A549 (cell line): ENCODE results near the gene PLA2G7.

Experiments used
- CEBPB ChIP-seq, 2 experiments: fragments of >200 bp in 1 of 2; sonication (Bioruptor Twin) in 1 of 2; formaldehyde crosslinking in 1 of 2; IDR thresholded peaks; 2 replicates each; pipeline ENCODE4 v1.6.1; 2012 to 2016
- CHD2 ChIP-seq: fragments of 150-350 bp; IDR thresholded peaks from 2 replicates; pipeline ENCODE4 v1.6.1; 2014; ENCODE audit warnings: low read length; ENCODE audit not compliant: partially characterized antibody
- EP300 ChIP-seq, 2 experiments: fragments of >200 bp; sonication (Bioruptor Twin); formaldehyde crosslinking; IDR thresholded peaks; 2 replicates in 1 of 2; 3 replicates in 1 of 2; pipeline ENCODE4 v1.6.1; 2016 to 2017
- MAX ChIP-seq: IDR thresholded peaks from 2 replicates; pipeline ENCODE4 v1.6.1; 2012
- NR3C1 ChIP-seq: fragments of >200 bp; sonication (Bioruptor Twin); formaldehyde crosslinking; IDR thresholded peaks from 3 replicates; pipeline ENCODE4 v1.6.1; 2017
- POLR2A ChIP-seq: IDR thresholded peaks from 2 replicates; pipeline ENCODE4 v1.6.1; 2012; ENCODE audit warnings: mild to moderate bottlenecking, low read length
- POLR2AphosphoS2 ChIP-seq: conservative IDR thresholded peaks from 2 replicates; pipeline ENCODE4 v1.6.1; 2012; ENCODE audit warnings: low read length, improper control_type of control experiment, inconsistent platforms
- TF ChIP-seq, protein P1 (sequence below): fragments of >200 bp; sonication (Bioruptor Twin); formaldehyde crosslinking; IDR thresholded peaks from 3 replicates; pipeline ENCODE4 v1.5.1; 2016

DNA sequence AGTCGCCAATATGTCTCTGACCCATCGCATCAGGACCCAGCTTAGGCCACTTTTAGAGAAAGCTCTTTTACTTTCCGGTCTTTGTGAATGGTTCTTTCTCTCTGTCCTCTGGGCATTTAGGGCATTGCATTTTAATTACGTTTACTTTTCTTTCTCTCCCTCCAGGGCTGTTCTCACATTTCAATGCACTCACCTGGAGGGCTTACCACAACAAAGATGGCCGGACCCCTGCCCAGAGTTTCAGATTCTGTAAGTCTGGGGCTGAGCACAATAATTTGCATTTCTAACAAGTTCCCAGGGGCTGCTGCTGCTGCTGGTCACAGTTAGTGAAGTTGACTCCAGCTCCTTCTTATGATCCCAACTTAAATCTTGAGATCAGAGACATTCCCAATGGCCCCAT, 14.6 kb upstream of the PLA2G7 start:
- no peak for TF ChIP-seq MAX
- TF ChIP-seq, protein P1, sequence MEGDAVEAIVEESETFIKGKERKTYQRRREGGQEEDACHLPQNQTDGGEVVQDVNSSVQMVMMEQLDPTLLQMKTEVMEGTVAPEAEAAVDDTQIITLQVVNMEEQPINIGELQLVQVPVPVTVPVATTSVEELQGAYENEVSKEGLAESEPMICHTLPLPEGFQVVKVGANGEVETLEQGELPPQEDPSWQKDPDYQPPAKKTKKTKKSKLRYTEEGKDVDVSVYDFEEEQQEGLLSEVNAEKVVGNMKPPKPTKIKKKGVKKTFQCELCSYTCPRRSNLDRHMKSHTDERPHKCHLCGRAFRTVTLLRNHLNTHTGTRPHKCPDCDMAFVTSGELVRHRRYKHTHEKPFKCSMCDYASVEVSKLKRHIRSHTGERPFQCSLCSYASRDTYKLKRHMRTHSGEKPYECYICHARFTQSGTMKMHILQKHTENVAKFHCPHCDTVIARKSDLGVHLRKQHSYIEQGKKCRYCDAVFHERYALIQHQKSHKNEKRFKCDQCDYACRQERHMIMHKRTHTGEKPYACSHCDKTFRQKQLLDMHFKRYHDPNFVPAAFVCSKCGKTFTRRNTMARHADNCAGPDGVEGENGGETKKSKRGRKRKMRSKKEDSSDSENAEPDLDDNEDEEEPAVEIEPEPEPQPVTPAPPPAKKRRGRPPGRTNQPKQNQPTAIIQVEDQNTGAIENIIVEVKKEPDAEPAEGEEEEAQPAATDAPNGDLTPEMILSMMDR: no peak
- TF ChIP-seq NR3C1: no peak
- no peak for TF ChIP-seq POLR2A
- TF ChIP-seq POLR2AphosphoS2: no peak
- TF ChIP-seq EP300 (IDR thresholded peaks at IDR 0.05): no peak
- no peak for TF ChIP-seq CEBPB (IDR thresholded peaks at IDR 0.05)
- no peak for TF ChIP-seq CHD2
